GM23248 (cell line): ENCODE data around the gene RBFOX2. TPM values are rescaled to one million over a fixed set of nuclear protein-coding genes. Genes with fewer than 3 reads are reported as not detected.

Experiments used
- DNase-seq: peaks from one replicate; pipeline ENCODE4 v3.0.0-alpha.2; 2015
- H2AFZ ChIP-seq: fragments of 200-600 bp; sonication (generic); 2 replicates; pipeline ENCODE4 v1.6.1; 2016; ENCODE audit warnings: antibody characterized with exemption
- H3F3A ChIP-seq: fragments of 200-600 bp; sonication (generic); 2 replicates; pipeline ENCODE4 v1.6.1; 2016; ENCODE audit warnings: mild to moderate bottlenecking, antibody characterized with exemption, mixed run types; ENCODE audit not compliant: insufficient read depth
- H3K27ac ChIP-seq: fragments of 200-600 bp; sonication (generic); 2 replicates; pipeline ENCODE4 v1.5.1; 2016; ENCODE audit warnings: mild to moderate bottlenecking
- H3K27me3 ChIP-seq: fragments of 200-600 bp; sonication (generic); replicated peaks from 2 replicates; pipeline ENCODE4 v1.6.1; 2016; ENCODE audit warnings: mild to moderate bottlenecking; ENCODE audit not compliant: insufficient read depth
- H3K36me3 ChIP-seq: fragments of 200-600 bp; sonication (generic); 2 replicates; pipeline ENCODE4 v1.6.1; 2016; ENCODE audit warnings: low read depth, mild to moderate bottlenecking
- H3K4me1 ChIP-seq: fragments of 200-600 bp; sonication (generic); 2 replicates; pipeline ENCODE4 v1.6.1; 2016; ENCODE audit warnings: mild to moderate bottlenecking; ENCODE audit not compliant: insufficient read depth
- H3K4me2 ChIP-seq: fragments of 200-600 bp; sonication (generic); one replicate; pipeline ENCODE4 v1.6.1; 2016; ENCODE audit warnings: mild to moderate bottlenecking; ENCODE audit not compliant: unreplicated experiment
- H3K4me3 ChIP-seq: fragments of 200-600 bp; sonication (generic); 2 replicates; pipeline ENCODE4 v1.5.1; 2016; ENCODE audit warnings: mild to moderate bottlenecking
- H3K79me2 ChIP-seq: fragments of 200-600 bp; sonication (generic); 2 replicates; pipeline ENCODE4 v1.6.1; 2016; ENCODE audit warnings: mild to moderate bottlenecking; ENCODE audit not compliant: insufficient read depth
- H3K9ac ChIP-seq: fragments of 200-600 bp; sonication (generic); 2 replicates; pipeline ENCODE4 v1.6.1; 2016; ENCODE audit warnings: mild to moderate bottlenecking
- H3K9me2 ChIP-seq: fragments of 200-600 bp; sonication (generic); 2 replicates; pipeline ENCODE4 v1.6.1; 2016; ENCODE audit warnings: mixed run types, mild to moderate bottlenecking, moderate library complexity; ENCODE audit not compliant: insufficient read depth
- H3K9me3 ChIP-seq: fragments of 200-600 bp; sonication (generic); one replicate; pipeline ENCODE4 v1.6.1; 2017; ENCODE audit warnings: low read depth
- H4K20me1 ChIP-seq: fragments of 200-600 bp; sonication (generic); 2 replicates; pipeline ENCODE4 v1.6.0; 2016; ENCODE audit not compliant: insufficient read depth
- EZH2 ChIP-seq: fragments of 200-600 bp; sonication (generic); IDR thresholded peaks from 2 replicates; pipeline ENCODE4 v1.6.1; 2018; ENCODE audit warnings: antibody characterized with exemption, mild to moderate bottlenecking; ENCODE audit not compliant: insufficient read depth, poor library complexity, severe bottlenecking
- EZH2phosphoT487 ChIP-seq: fragments of 200-600 bp; sonication (generic); IDR thresholded peaks from 2 replicates; pipeline ENCODE4 v1.6.1; 2018; ENCODE audit warnings: antibody characterized with exemption, moderate library complexity, mild to moderate bottlenecking, low read depth; ENCODE audit not compliant: insufficient read depth
- WGBS, 2 experiments: methylation state at CpG; one replicate each; pipeline ENCODE4 v1.1.6; 2015 to 2017; ENCODE audit warnings: low lambda C conversion rate in 2 of 2, low coverage in 1 of 2; ENCODE audit errors: missing lambda C conversion rate in 2 of 2; 5-methylcytosine and 5-hydroxymethylcytosine counted together
- in situ Hi-C: fragments of 300-500 bp; cut with MboI; formaldehyde crosslinking; loops from 2 replicates; pipeline ENCODE4 v1.15.0; 2020
- polyA plus RNA-seq: library from polyadenylated mRNA; unstranded; fragments of >200 nt; fragmentation: Nextera tagmentation; extraction: Ambion mirVana; gene quantifications from 2 replicates; pipeline ENCODE4 v1.2.1, GENCODE V29; 2016
- total RNA-seq: library from RNA; depleted of rRNA; stranded (reverse); fragments of >200 nt; shearing (Covaris generic); gene quantifications from 2 replicates; pipeline ENCODE4 v1.2.3, GENCODE V29; 2014

The RBFOX2 gene
- total and polyA plus RNA-seq, 2 experiments from 2014 or later = 127 to 136 TPM

- Histone ChIP-seq H2AFZ (no peak overlapping the region), H3K27ac (no peak overlapping the region), H3K4me2 (no peak overlapping the region), H3K4me3 (no peak overlapping the region), H3K36me3 (no peaks in the 10 kb centered on the region), H3K9me3 (no peaks in the 10 kb centered on the region), H4K20me1 (no peaks in the 10 kb centered on the region), H3K27me3 (no peaks in the 10 kb centered on the region), H3K9me2 (no peaks in the 10 kb centered on the region), H3F3A (peaks cover 31% of the 10 kb centered on the region; the same call in 1 of the 2 replicates), H3K9ac (no peak overlapping the region), H3K4me1 (peaks cover 4% of the 10 kb centered on the region; the same call in 1 of the 2 replicates), H3K79me2 (peaks cover 76% of the 10 kb centered on the region)
- peak; percentile 76 for DNase-seq
- in situ Hi-C loops = no loop called here
- no peak for TF ChIP-seq EZH2
- TF ChIP-seq EZH2phosphoT487 = no peak
- 5 to 9% methylated on average over 2 of the region's 2 CpGs for WGBS, 2 experiments
Measured at GRCh38 chr22:35842954-35843353, 185.7 kb downstream of the RBFOX2 start.

DNA sequence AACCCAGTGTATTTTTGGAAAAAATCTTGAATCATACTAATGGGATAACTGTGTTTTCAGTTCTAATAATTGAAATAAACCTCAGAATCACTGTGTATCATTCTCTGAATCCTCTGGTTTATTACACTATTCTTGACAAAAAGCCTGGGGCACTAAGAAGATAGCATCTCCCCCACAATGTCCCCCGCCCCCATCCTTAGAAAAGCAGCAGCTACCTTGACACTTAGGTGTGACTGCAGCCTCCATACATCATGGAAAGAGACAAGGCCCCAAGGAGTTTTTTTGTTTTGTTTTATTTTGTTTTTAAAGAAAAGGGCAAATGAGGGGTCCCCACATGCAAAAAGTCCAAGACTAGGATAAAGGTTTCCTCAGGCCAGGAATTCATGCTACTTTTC lies 186.1 kb downstream of the RBFOX2 start:
- DNase-seq = no peak
- Histone ChIP-seq H3K27me3 (no peaks in the 10 kb centered on the region), H2AFZ (no peak overlapping the region), H3K79me2 (peaks cover 80% of the 10 kb centered on the region), H3K4me3 (no peak overlapping the region), H3K4me1 (peaks cover 8% of the 10 kb centered on the region; the same call in 1 of the 2 replicates), H3K4me2 (no peak overlapping the region), H3K27ac (no peak overlapping the region), H3K36me3 (no peaks in the 10 kb centered on the region), H3K9ac (no peak overlapping the region), H3K9me2 (no peaks in the 10 kb centered on the region), H4K20me1 (no peaks in the 10 kb centered on the region), H3K9me3 (no peaks in the 10 kb centered on the region), H3F3A (peaks cover 35% of the 10 kb centered on the region; the same call in 1 of the 2 replicates)
- in situ Hi-C loops = no loop called here
- TF ChIP-seq EZH2phosphoT487 (no peak), EZH2 (no peak)
- WGBS, 2 experiments = 94 to 97% methylated on average over 1 of the region's 1 CpG

- H4K20me1 ChIP-seq = no peaks in the 10 kb centered on the region
- no peak overlapping the region for H3K27ac ChIP-seq
- peaks cover 13% of the 10 kb centered on the region; the same call in 1 of the 2 replicates for H3K4me1 ChIP-seq
- H2AFZ ChIP-seq = no peak overlapping the region
- in situ Hi-C loops = no loop called here
- H3K4me2 ChIP-seq = no peak overlapping the region
- H3K9me3 ChIP-seq = no peaks in the 10 kb centered on the region
- H3K9ac ChIP-seq = no peak overlapping the region
- no peak for DNase-seq
- H3F3A ChIP-seq = peaks cover 40% of the 10 kb centered on the region
- no peaks in the 10 kb centered on the region for H3K36me3 ChIP-seq
- no peaks in the 10 kb centered on the region for H3K27me3 ChIP-seq
- H3K9me2 ChIP-seq = no peaks in the 10 kb centered on the region
- H3K4me3 ChIP-seq = no peak overlapping the region
- no peak for TF ChIP-seq EZH2phosphoT487
- no peak for TF ChIP-seq EZH2
- H3K79me2 ChIP-seq = peaks cover 85% of the 10 kb centered on the region
- WGBS, 2 experiments = 72% methylated on average over 3 of the region's 3 CpGs
Measured at GRCh38 chr22:35841907-35842518, 186.6 kb downstream of the RBFOX2 start.

DNA sequence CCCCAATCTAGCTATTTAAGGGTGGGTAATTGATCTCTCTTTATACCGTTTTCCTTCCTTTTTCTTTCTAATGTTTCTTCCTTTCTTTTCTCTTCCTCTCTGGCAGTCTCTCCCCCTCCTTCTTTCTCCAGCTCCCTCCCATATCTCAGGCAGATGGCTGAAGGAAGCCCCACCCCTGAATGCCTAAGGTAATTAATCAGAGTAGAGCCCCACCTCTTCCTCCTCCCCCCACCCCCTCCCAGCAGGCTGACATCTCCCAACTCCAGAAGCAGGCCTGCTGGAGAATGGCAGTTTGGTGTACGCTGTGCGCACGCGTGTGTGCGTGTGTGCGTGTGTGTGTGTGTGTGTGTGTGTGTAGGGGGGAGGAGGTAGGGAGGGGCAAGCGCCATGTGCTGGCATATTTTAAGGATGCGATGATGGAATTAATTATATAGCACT lies 188.3 kb downstream of the RBFOX2 start:
- peak overlapping the region; percentile 22 for H2AFZ ChIP-seq
- H4K20me1 ChIP-seq = no peaks in the 10 kb centered on the region
- H3K9me2 ChIP-seq = no peaks in the 10 kb centered on the region

More for the DNA sequence above, 188.3 kb downstream of the RBFOX2 start:
- Histone ChIP-seq H3K27me3 (no peaks in the 10 kb centered on the region), H3K4me1 (peaks cover 27% of the 10 kb centered on the region; the same call in 1 of the 2 replicates), H3K79me2 (peaks cover 88% of the 10 kb centered on the region), H3K9me3 (no peaks in the 10 kb centered on the region), H3K36me3 (no peaks in the 10 kb centered on the region), H3F3A (peaks cover 57% of the 10 kb centered on the region), H3K4me3 (peak overlapping the region; percentile 97), H3K4me2 (peak overlapping the region; percentile 100), H3K9ac (peak overlapping the region; percentile 82), H3K27ac (peak overlapping the region; percentile 95)
- in situ Hi-C loops = no loop called here
- TF ChIP-seq EZH2phosphoT487 (no peak), EZH2 (no peak)
- peak; percentile 97 for DNase-seq
- 0 to 2% methylated on average over 8 to 9 of the region's 9 CpGs for WGBS, 2 experiments
